Esophagus squamous epithelium (tissue), 4 donors: ENCODE results near the gene THRAP3.

Experiments used
- POLR2A ChIP-seq, 4 donors: fragments of 450-650 bp; IDR thresholded peaks; one replicate each; pipeline ENCODE4 v1.6.1; 2017; ENCODE audit warnings: antibody characterized with exemption in 4 of 4, mild to moderate bottlenecking in 4 of 4, moderate library complexity in 3 of 4
- TF ChIP-seq, protein P1 (sequence below), 6 experiments: fragments of 450-650 bp in 4 of 6; fragments of 200-600 bp in 2 of 6; sonication (generic) in 2 of 6; IDR thresholded peaks; one replicate each; pipeline ENCODE4 v1.5.1; 2016 to 2019; ENCODE audit warnings: antibody characterized with exemption in 6 of 6, mild to moderate bottlenecking in 4 of 6, moderate library complexity in 4 of 6

- TF ChIP-seq, protein P1, sequence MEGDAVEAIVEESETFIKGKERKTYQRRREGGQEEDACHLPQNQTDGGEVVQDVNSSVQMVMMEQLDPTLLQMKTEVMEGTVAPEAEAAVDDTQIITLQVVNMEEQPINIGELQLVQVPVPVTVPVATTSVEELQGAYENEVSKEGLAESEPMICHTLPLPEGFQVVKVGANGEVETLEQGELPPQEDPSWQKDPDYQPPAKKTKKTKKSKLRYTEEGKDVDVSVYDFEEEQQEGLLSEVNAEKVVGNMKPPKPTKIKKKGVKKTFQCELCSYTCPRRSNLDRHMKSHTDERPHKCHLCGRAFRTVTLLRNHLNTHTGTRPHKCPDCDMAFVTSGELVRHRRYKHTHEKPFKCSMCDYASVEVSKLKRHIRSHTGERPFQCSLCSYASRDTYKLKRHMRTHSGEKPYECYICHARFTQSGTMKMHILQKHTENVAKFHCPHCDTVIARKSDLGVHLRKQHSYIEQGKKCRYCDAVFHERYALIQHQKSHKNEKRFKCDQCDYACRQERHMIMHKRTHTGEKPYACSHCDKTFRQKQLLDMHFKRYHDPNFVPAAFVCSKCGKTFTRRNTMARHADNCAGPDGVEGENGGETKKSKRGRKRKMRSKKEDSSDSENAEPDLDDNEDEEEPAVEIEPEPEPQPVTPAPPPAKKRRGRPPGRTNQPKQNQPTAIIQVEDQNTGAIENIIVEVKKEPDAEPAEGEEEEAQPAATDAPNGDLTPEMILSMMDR (IDR thresholded peaks at IDR 0.05): no peak
- no peak for TF ChIP-seq POLR2A (IDR thresholded peaks at IDR 0.05)
These were observed 60.3 kb downstream of the THRAP3 start for GRCh38 chr1:36284517-36284916.
